Liver (tissue), 9 donors: Measurements from ENCODE around the gene BID. TPM values are rescaled to one million over a fixed set of nuclear protein-coding genes. Genes with fewer than 3 reads are reported as not detected.

Experiments used
- DNase-seq: peaks from one replicate; pipeline ENCODE4 v3.0.0-alpha.2; 2017; ENCODE audit warnings: low spot score
- H3K27ac ChIP-seq, 2 donors: one replicate each; pipeline ENCODE4 v1.7.0; 2013; ENCODE audit warnings: inconsistent platforms in 2 of 2, low read length in 2 of 2, control low read depth in 1 of 2, low read depth in 1 of 2, mild to moderate bottlenecking in 1 of 2
- H3K27me3 ChIP-seq, 4 donors: one replicate each; pipeline versions ENCODE4 v1.6.1 to v1.7.0; 2013; ENCODE audit warnings: low read length in 3 of 4, inconsistent platforms in 1 of 4, mild to moderate bottlenecking in 1 of 4, moderate library complexity in 1 of 4; ENCODE audit not compliant: control insufficient read depth in 4 of 4, insufficient read depth in 4 of 4
- H3K36me3 ChIP-seq, 4 donors: one replicate each; pipeline versions ENCODE4 v1.6.1 to v1.7.0; 2013; ENCODE audit warnings: low read length in 3 of 4, mild to moderate bottlenecking in 3 of 4, low read depth in 1 of 4, moderate library complexity in 1 of 4; ENCODE audit not compliant: control insufficient read depth in 4 of 4, insufficient read depth in 3 of 4
- H3K4me1 ChIP-seq, 4 donors: one replicate each; pipeline versions ENCODE4 v1.6.1 to v1.7.0; 2013; ENCODE audit warnings: low read length in 3 of 4, mild to moderate bottlenecking in 3 of 4, moderate library complexity in 1 of 4; ENCODE audit not compliant: control insufficient read depth in 4 of 4, insufficient read depth in 4 of 4
- H3K4me3 ChIP-seq, 3 donors: one replicate each; pipeline versions ENCODE4 v1.6.1 to v1.7.0; 2013; ENCODE audit warnings: low read length in 3 of 3, control low read depth in 1 of 3, low read depth in 1 of 3, mild to moderate bottlenecking in 1 of 3
- H3K9ac ChIP-seq, 2 donors: one replicate each; pipeline ENCODE4 v1.7.0; 2013; ENCODE audit warnings: low read length in 2 of 2, mild to moderate bottlenecking in 2 of 2, moderate library complexity in 2 of 2, control low read depth in 1 of 2, low read depth in 1 of 2
- H3K9me3 ChIP-seq, 4 donors: one replicate each; pipeline versions ENCODE4 v1.6.1 to v1.7.0; 2013; ENCODE audit warnings: low read length in 3 of 4; ENCODE audit not compliant: control insufficient read depth in 4 of 4
- FOXA1 ChIP-seq: IDR thresholded peaks from 2 replicates; pipeline ENCODE4 v1.6.1; 2016; ENCODE audit warnings: antibody characterized with exemption
- FOXA2 ChIP-seq: IDR thresholded peaks from 2 replicates; pipeline ENCODE4 v1.6.1; 2016; ENCODE audit warnings: antibody characterized with exemption
- GABPA ChIP-seq, 2 donors: IDR thresholded peaks in 1 of 2; conservative IDR thresholded peaks in 1 of 2; 2 replicates each; pipeline ENCODE4 v1.6.1; 2016; ENCODE audit warnings: antibody characterized with exemption in 2 of 2, mild to moderate bottlenecking in 1 of 2, moderate library complexity in 1 of 2
- HNF4A ChIP-seq, 2 donors: conservative IDR thresholded peaks; 2 replicates each; pipeline ENCODE4 v1.6.1; 2016; ENCODE audit warnings: antibody characterized with exemption in 2 of 2, mild to moderate bottlenecking in 2 of 2
- HNF4G ChIP-seq: IDR thresholded peaks from 2 replicates; pipeline ENCODE4 v1.6.1; 2016; ENCODE audit warnings: antibody characterized with exemption
- JUND ChIP-seq, 2 donors: IDR thresholded peaks; 2 replicates each; pipeline ENCODE4 v1.6.1; 2016; ENCODE audit warnings: antibody characterized with exemption in 2 of 2
- NR2F2 ChIP-seq: IDR thresholded peaks from 2 replicates; pipeline ENCODE4 v1.6.1; 2016; ENCODE audit warnings: antibody characterized with exemption
- RAD21 ChIP-seq, 2 donors: IDR thresholded peaks; 2 replicates each; pipeline ENCODE4 v1.6.1; 2016; ENCODE audit warnings: antibody characterized with exemption in 2 of 2, mild to moderate bottlenecking in 2 of 2
- RXRA ChIP-seq, 2 donors: IDR thresholded peaks; 2 replicates each; pipeline ENCODE4 v1.6.1; 2017 to 2018; ENCODE audit warnings: antibody characterized with exemption in 2 of 2, mild to moderate bottlenecking in 1 of 2
- SP1 ChIP-seq: IDR thresholded peaks from 2 replicates; pipeline ENCODE4 v1.6.1; 2018; ENCODE audit warnings: antibody characterized with exemption, mild to moderate bottlenecking
- TAF1 ChIP-seq: conservative IDR thresholded peaks from 2 replicates; pipeline ENCODE4 v1.6.1; 2016; ENCODE audit warnings: antibody characterized with exemption, mild to moderate bottlenecking
- YY1 ChIP-seq: IDR thresholded peaks from 2 replicates; pipeline ENCODE4 v1.6.1; 2016; ENCODE audit warnings: antibody characterized with exemption, mild to moderate bottlenecking
- WGBS: extraction: QIAGEN DNeasy Blood & Tissue Kit; methylation state at CpG from one replicate; pipeline ENCODE4 v1.1.7; 2013; 5-methylcytosine and 5-hydroxymethylcytosine counted together
- polyA plus RNA-seq, 2 donors: library from polyadenylated mRNA; stranded (reverse) in 1 of 2; unstranded in 1 of 2; fragments of 200-250 nt in 1 of 2; fragments of >200 nt in 1 of 2; fragmentation: Nextera tagmentation in 1 of 2; extraction: Ambion mirVana in 1 of 2; gene quantifications; one replicate each; pipeline versions ENCODE4 v1.2.1 to v1.2.3, GENCODE V29; 2013 to 2015
- total RNA-seq, 2 donors: library from RNA; depleted of rRNA; stranded (reverse); fragments of >200 nt; gene quantifications; one replicate each; pipeline ENCODE4 v1.2.3, GENCODE V29; 2014
- TF ChIP-seq, protein P1 (sequence below): fragments of 150-350 bp; IDR thresholded peaks from 2 replicates; pipeline ENCODE4 v1.5.1; 2017; ENCODE audit warnings: improper control_type of control experiment, low read depth, low read length; ENCODE audit not compliant: missing input control
- TF ChIP-seq, protein P2 (sequence below): IDR thresholded peaks from 2 replicates; pipeline ENCODE4 v1.6.1; 2016; ENCODE audit warnings: antibody characterized with exemption
- TF ChIP-seq, protein P3 (sequence below): IDR thresholded peaks from 2 replicates; pipeline ENCODE4 v1.6.1; 2016; ENCODE audit warnings: antibody characterized with exemption, mild to moderate bottlenecking
- TF ChIP-seq, protein P4 (sequence below): IDR thresholded peaks from 2 replicates; pipeline ENCODE4 v1.6.1; 2016; ENCODE audit warnings: antibody characterized with exemption
- TF ChIP-seq, protein P5 (sequence below): IDR thresholded peaks from 2 replicates; pipeline ENCODE4 v1.6.1; 2016; ENCODE audit warnings: antibody characterized with exemption
- donor health status: healthy.
- donor health status: healthy.
- donor health status: healthy.
- donor health status: healthy.
- donor health status: healthy.

BID gene
- total and polyA plus RNA-seq, 4 donors, result 28.7 to 66.9 (median 52.6) TPM

DNA sequence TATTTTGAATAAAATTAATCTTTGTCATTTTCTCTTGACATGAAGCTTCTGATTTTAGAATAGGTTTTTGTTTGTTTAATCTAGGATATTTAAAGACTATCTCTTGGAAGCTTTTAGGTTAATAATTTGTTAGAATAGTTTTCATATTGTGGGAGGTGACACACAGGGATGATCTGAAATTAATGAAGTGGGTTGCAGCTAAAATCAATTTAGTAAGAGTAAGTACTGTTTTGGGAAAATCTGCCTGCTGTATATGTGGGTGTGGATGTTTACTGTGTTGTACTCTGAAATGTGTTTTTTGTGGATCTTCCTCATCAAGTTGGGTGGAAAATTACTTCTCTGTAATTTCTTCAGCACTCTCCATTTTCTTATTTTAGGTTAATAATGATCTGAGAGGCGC lies 67.3 kb downstream of the BID start:
- Histone ChIP-seq H3K9ac (peak overlapping the region in 1 of 2 donors; percentile 63), H3K36me3 (peaks cover 2 to 8% (median 4%) of the 10 kb centered on the region in 4 donors), H3K9me3 (no peaks in the 10 kb centered on the region)

DNA sequence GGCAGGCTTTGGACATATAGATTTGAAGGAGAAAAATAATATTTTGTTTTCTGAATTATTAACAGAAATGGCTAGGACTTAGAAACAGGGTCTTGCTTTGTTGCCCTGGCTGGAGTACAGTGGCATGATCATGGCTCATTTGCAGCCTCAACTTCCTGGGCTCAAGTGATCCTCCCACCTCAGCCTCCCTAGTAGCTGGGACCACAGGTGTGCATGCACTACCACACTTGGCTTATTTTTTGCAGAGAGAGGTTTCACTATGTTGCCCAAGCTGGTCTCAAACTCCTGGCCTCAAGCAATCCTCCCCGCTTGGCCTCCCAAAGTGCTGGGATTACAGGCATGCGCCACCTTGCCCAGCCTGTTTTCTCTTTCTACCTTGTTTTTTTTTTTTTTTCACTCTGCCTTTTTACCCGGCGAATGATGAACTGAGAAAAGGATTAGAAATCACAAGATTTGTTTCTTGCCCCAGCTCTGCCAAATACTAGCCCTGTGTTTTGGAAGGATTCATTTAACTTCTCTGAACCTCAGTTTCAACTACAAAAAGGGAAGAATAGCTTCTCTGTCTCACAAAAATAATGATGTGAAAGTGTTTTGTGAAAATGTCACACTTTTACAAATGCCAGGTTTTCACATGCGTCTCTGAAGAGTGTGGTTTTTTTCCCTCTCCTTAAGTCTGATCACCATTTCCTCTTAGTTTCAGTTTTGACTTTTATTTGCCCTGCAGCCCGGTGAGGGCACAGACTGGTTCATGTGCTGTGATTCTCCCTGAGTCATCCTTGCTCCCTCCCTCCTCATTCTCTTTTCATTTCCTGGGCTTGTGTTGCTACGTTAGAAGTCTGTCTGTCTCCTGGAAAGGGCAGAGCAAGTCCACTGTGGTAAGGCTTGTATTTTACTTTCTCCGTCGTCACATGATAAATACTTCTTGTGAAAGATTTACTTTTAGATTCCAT lies 68.0 kb downstream of the BID start:
- Histone ChIP-seq H3K27ac (peak overlapping the region; percentile 60 to 66), H3K27me3 (no peaks in the 10 kb centered on the region), H3K36me3 (peaks cover 2 to 8% (median 4%) of the 10 kb centered on the region in 4 donors), H3K9ac (peak overlapping the region; percentile 56 to 63), H3K4me3 (peak overlapping the region; percentile 15 to 35 (median 22)), H3K9me3 (no peaks in the 10 kb centered on the region), H3K4me1 (peaks cover 2 to 18% (median 5%) of the 10 kb centered on the region in 4 donors)
- no peak for DNase-seq
- 28% methylated on average over 9 of the region's 9 CpGs for WGBS
- TF ChIP-seq, protein P1, sequence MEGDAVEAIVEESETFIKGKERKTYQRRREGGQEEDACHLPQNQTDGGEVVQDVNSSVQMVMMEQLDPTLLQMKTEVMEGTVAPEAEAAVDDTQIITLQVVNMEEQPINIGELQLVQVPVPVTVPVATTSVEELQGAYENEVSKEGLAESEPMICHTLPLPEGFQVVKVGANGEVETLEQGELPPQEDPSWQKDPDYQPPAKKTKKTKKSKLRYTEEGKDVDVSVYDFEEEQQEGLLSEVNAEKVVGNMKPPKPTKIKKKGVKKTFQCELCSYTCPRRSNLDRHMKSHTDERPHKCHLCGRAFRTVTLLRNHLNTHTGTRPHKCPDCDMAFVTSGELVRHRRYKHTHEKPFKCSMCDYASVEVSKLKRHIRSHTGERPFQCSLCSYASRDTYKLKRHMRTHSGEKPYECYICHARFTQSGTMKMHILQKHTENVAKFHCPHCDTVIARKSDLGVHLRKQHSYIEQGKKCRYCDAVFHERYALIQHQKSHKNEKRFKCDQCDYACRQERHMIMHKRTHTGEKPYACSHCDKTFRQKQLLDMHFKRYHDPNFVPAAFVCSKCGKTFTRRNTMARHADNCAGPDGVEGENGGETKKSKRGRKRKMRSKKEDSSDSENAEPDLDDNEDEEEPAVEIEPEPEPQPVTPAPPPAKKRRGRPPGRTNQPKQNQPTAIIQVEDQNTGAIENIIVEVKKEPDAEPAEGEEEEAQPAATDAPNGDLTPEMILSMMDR, result no peak
- peak; percentile 41 for TF ChIP-seq YY1
- no peak for TF ChIP-seq HNF4G
- no peak for TF ChIP-seq FOXA2
- no peak for TF ChIP-seq TAF1
- peak in 1 of 2 donors; percentile 66 for TF ChIP-seq JUND (IDR thresholded peaks at IDR 0.05)
- no peak for TF ChIP-seq SP1
- TF ChIP-seq GABPA (IDR thresholded peaks at IDR 0.05 in 1 of 2, conservative IDR thresholded peaks at IDR 0.05 in 1 of 2), result no peak
- TF ChIP-seq FOXA1, result no peak
- TF ChIP-seq, protein P2, sequence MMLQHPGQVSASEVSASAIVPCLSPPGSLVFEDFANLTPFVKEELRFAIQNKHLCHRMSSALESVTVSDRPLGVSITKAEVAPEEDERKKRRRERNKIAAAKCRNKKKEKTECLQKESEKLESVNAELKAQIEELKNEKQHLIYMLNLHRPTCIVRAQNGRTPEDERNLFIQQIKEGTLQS, result no peak
- TF ChIP-seq RXRA (IDR thresholded peaks at IDR 0.05), result peak in 1 of 2 donors; percentile 60
- peak; percentile 20 to 34 for TF ChIP-seq RAD21 (IDR thresholded peaks at IDR 0.05)
- TF ChIP-seq, protein P3, sequence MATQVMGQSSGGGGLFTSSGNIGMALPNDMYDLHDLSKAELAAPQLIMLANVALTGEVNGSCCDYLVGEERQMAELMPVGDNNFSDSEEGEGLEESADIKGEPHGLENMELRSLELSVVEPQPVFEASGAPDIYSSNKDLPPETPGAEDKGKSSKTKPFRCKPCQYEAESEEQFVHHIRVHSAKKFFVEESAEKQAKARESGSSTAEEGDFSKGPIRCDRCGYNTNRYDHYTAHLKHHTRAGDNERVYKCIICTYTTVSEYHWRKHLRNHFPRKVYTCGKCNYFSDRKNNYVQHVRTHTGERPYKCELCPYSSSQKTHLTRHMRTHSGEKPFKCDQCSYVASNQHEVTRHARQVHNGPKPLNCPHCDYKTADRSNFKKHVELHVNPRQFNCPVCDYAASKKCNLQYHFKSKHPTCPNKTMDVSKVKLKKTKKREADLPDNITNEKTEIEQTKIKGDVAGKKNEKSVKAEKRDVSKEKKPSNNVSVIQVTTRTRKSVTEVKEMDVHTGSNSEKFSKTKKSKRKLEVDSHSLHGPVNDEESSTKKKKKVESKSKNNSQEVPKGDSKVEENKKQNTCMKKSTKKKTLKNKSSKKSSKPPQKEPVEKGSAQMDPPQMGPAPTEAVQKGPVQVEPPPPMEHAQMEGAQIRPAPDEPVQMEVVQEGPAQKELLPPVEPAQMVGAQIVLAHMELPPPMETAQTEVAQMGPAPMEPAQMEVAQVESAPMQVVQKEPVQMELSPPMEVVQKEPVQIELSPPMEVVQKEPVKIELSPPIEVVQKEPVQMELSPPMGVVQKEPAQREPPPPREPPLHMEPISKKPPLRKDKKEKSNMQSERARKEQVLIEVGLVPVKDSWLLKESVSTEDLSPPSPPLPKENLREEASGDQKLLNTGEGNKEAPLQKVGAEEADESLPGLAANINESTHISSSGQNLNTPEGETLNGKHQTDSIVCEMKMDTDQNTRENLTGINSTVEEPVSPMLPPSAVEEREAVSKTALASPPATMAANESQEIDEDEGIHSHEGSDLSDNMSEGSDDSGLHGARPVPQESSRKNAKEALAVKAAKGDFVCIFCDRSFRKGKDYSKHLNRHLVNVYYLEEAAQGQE, result peak; percentile 55
- TF ChIP-seq, protein P4, sequence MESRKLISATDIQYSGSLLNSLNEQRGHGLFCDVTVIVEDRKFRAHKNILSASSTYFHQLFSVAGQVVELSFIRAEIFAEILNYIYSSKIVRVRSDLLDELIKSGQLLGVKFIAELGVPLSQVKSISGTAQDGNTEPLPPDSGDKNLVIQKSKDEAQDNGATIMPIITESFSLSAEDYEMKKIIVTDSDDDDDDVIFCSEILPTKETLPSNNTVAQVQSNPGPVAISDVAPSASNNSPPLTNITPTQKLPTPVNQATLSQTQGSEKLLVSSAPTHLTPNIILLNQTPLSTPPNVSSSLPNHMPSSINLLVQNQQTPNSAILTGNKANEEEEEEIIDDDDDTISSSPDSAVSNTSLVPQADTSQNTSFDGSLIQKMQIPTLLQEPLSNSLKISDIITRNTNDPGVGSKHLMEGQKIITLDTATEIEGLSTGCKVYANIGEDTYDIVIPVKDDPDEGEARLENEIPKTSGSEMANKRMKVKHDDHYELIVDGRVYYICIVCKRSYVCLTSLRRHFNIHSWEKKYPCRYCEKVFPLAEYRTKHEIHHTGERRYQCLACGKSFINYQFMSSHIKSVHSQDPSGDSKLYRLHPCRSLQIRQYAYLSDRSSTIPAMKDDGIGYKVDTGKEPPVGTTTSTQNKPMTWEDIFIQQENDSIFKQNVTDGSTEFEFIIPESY, result no peak
- TF ChIP-seq, protein P5, sequence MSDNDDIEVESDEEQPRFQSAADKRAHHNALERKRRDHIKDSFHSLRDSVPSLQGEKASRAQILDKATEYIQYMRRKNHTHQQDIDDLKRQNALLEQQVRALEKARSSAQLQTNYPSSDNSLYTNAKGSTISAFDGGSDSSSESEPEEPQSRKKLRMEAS, result no peak
- no peak for TF ChIP-seq NR2F2
- peak in 1 of 2 donors; percentile 37 for TF ChIP-seq HNF4A (conservative IDR thresholded peaks at IDR 0.05)

More for the DNA sequence above, 67.3 kb downstream of the BID start:
- TF ChIP-seq SP1, result no peak
- TF ChIP-seq RAD21 (IDR thresholded peaks at IDR 0.05), result no peak
- TF ChIP-seq HNF4G, result no peak
- TF ChIP-seq, protein P2, result no peak
- TF ChIP-seq, protein P5, result no peak
- no peak for TF ChIP-seq HNF4A (conservative IDR thresholded peaks at IDR 0.05)
- no peak for TF ChIP-seq RXRA (IDR thresholded peaks at IDR 0.05)
- peak overlapping the region; percentile 60 to 66 for H3K27ac ChIP-seq
- peaks cover 2 to 18% (median 5%) of the 10 kb centered on the region in 4 donors for H3K4me1 ChIP-seq
- no peak for DNase-seq
- peak overlapping the region in 2 of 3 donors; percentile 15 to 22 for H3K4me3 ChIP-seq
- no peaks in the 10 kb centered on the region for H3K27me3 ChIP-seq
- WGBS, result 90% methylated on average over 1 of the region's 1 CpG
